ENCODE data around the gene KIF26B.

The KIF26B gene

GRCh38 chr1:245715970-245716369, 561.2 kb downstream of the KIF26B start:
- no peak for TF ChIP-seq CTCF (IDR thresholded peaks at IDR 0.05; ENCODE audit: low read length)
- TF ChIP-seq EZH2phosphoT487 (IDR thresholded peaks at IDR 0.05; ENCODE audit: low read length) = no peak
- no peak for TF ChIP-seq EZH2 (optimal IDR thresholded peaks at IDR 0.05; ENCODE audit: low read depth, low read length)
- no peak for DNase-seq
- H3K4me2 ChIP-seq (ENCODE audit: low read depth, low read length) = no peak overlapping the region

GRCh38 chr1:245716561-245716960, 561.8 kb downstream of the KIF26B start:
- Histone ChIP-seq H2AFZ (ENCODE audit: low read length) (no peak overlapping the region), H3K4me1 (ENCODE audit: low read length) (no peaks in the 10 kb centered on the region), H3K4me2 (ENCODE audit: low read depth, low read length) (no peak overlapping the region), H3K4me3 (ENCODE audit: low read length) (no peak overlapping the region), H3K27me3 (replicated peaks; ENCODE audit: insufficient read depth, low read length) (no peaks in the 10 kb centered on the region), H3K9ac (ENCODE audit: low read length) (no peak overlapping the region), H3K9me2 (replicated peaks; ENCODE audit: insufficient read depth, low read length) (no peaks in the 10 kb centered on the region), H3K36me3 (replicated peaks; ENCODE audit: insufficient read depth, low read length) (no peaks in the 10 kb centered on the region), H4K20me1 (ENCODE audit: insufficient read depth, low read length) (no peaks in the 10 kb centered on the region), H3K27ac (ENCODE audit: low read length) (no peak overlapping the region), H3K79me2 (ENCODE audit: low read length) (no peaks in the 10 kb centered on the region), H3K9me3 (replicated peaks; ENCODE audit: insufficient read depth, low read length) (no peaks in the 10 kb centered on the region), H3F3A (ENCODE audit: insufficient read depth, low read length) (no peaks in the 10 kb centered on the region)
- no peak for DNase-seq
- TF ChIP-seq EZH2 (optimal IDR thresholded peaks at IDR 0.05; ENCODE audit: low read depth, low read length) = no peak

More at GRCh38 chr1:245715970-245716369, 561.2 kb downstream of the KIF26B start:
- Histone ChIP-seq H3K4me3 (ENCODE audit: low read length) (no peak overlapping the region), H3K9ac (ENCODE audit: low read length) (no peak overlapping the region), H3K4me1 (ENCODE audit: low read length) (no peaks in the 10 kb centered on the region), H4K20me1 (ENCODE audit: insufficient read depth, low read length) (no peaks in the 10 kb centered on the region), H3K27ac (ENCODE audit: low read length) (no peak overlapping the region), H3K9me3 (replicated peaks; ENCODE audit: insufficient read depth, low read length) (no peaks in the 10 kb centered on the region), H3K27me3 (replicated peaks; ENCODE audit: insufficient read depth, low read length) (no peaks in the 10 kb centered on the region), H3K9me2 (replicated peaks; ENCODE audit: insufficient read depth, low read length) (no peaks in the 10 kb centered on the region), H2AFZ (ENCODE audit: low read length) (no peak overlapping the region), H3K79me2 (ENCODE audit: low read length) (no peaks in the 10 kb centered on the region), H3K36me3 (replicated peaks; ENCODE audit: insufficient read depth, low read length) (no peaks in the 10 kb centered on the region), H3F3A (ENCODE audit: insufficient read depth, low read length) (no peaks in the 10 kb centered on the region)

- no peak for DNase-seq
- H3K79me2 ChIP-seq (ENCODE audit: low read length) = no peaks in the 10 kb centered on the region
- H4K20me1 ChIP-seq (ENCODE audit: insufficient read depth, low read length) = no peaks in the 10 kb centered on the region
- H2AFZ ChIP-seq (ENCODE audit: low read length) = no peak overlapping the region
- H3K27ac ChIP-seq (ENCODE audit: low read length) = no peak overlapping the region
- H3K27me3 ChIP-seq (replicated peaks; ENCODE audit: insufficient read depth, low read length) = no peaks in the 10 kb centered on the region
- no peaks in the 10 kb centered on the region for H3F3A ChIP-seq (ENCODE audit: insufficient read depth, low read length)
- no peak overlapping the region for H3K4me3 ChIP-seq (ENCODE audit: low read length)
- H3K9me2 ChIP-seq (replicated peaks; ENCODE audit: insufficient read depth, low read length) = no peaks in the 10 kb centered on the region
- TF ChIP-seq CTCF (IDR thresholded peaks at IDR 0.05; ENCODE audit: low read length) (no peak), EZH2phosphoT487 (IDR thresholded peaks at IDR 0.05; ENCODE audit: low read length) (no peak), EZH2 (optimal IDR thresholded peaks at IDR 0.05; ENCODE audit: low read depth, low read length) (no peak)
- no peaks in the 10 kb centered on the region for H3K9me3 ChIP-seq (replicated peaks; ENCODE audit: insufficient read depth, low read length)
- no peaks in the 10 kb centered on the region for H3K36me3 ChIP-seq (replicated peaks; ENCODE audit: insufficient read depth, low read length)
- H3K4me1 ChIP-seq (ENCODE audit: low read length) = no peaks in the 10 kb centered on the region
- H3K9ac ChIP-seq (ENCODE audit: low read length) = no peak overlapping the region
- no peak overlapping the region for H3K4me2 ChIP-seq (ENCODE audit: low read depth, low read length)
Measured at GRCh38 chr1:245717611-245718010, 562.8 kb downstream of the KIF26B start.

- Histone ChIP-seq H3K27me3 (replicated peaks; ENCODE audit: insufficient read depth, low read length) (no peaks in the 10 kb centered on the region), H3K9me2 (replicated peaks; ENCODE audit: insufficient read depth, low read length) (no peaks in the 10 kb centered on the region), H3F3A (ENCODE audit: insufficient read depth, low read length) (no peaks in the 10 kb centered on the region), H3K27ac (ENCODE audit: low read length) (no peak overlapping the region), H3K4me3 (ENCODE audit: low read length) (no peak overlapping the region), H3K36me3 (replicated peaks; ENCODE audit: insufficient read depth, low read length) (no peaks in the 10 kb centered on the region), H3K4me2 (ENCODE audit: low read depth, low read length) (no peak overlapping the region), H3K9me3 (replicated peaks; ENCODE audit: insufficient read depth, low read length) (no peaks in the 10 kb centered on the region), H3K79me2 (ENCODE audit: low read length) (no peaks in the 10 kb centered on the region), H2AFZ (ENCODE audit: low read length) (no peak overlapping the region), H3K9ac (ENCODE audit: low read length) (no peak overlapping the region), H3K4me1 (ENCODE audit: low read length) (no peaks in the 10 kb centered on the region), H4K20me1 (ENCODE audit: insufficient read depth, low read length) (no peaks in the 10 kb centered on the region)
- no peak for TF ChIP-seq CTCF (IDR thresholded peaks at IDR 0.05; ENCODE audit: low read length)
- TF ChIP-seq EZH2 (optimal IDR thresholded peaks at IDR 0.05; ENCODE audit: low read depth, low read length) = no peak
- TF ChIP-seq EZH2phosphoT487 (IDR thresholded peaks at IDR 0.05; ENCODE audit: low read length) = no peak
- DNase-seq = no peak
Measured at GRCh38 chr1:245718123-245718522, 563.3 kb downstream of the KIF26B start.

All from MM.1S (cell line).